Upper lobe of left lung (tissue), 6 donors: ENCODE measurements around the gene IQCH. TPM values are rescaled to one million over a fixed set of nuclear protein-coding genes. Genes with fewer than 3 reads are reported as not detected.
A peak's percentile ranks its signal among the peaks of the same experiment; 100 is the strongest.

Source experiments
- ATAC-seq, 2 donors: fragments of 200-7000 bp; cut with Tn5 transposase; one replicate each; pipeline ENCODE4 v1.9.1; 2022; ENCODE audit warnings: mild to moderate bottlenecking in 2 of 2, moderate library complexity in 2 of 2; ENCODE audit not compliant: low FRiP score in 2 of 2
- DNase-seq, 2 donors: peaks; one replicate each; pipeline ENCODE4 v3.0.0-alpha.2; 2019 to 2020
- H3K27ac ChIP-seq, 4 donors: fragments of 200-600 bp; sonication (generic); one replicate each; pipeline ENCODE4 v1.5.1; 2016 to 2019
- H3K27me3 ChIP-seq, 4 donors: fragments of 200-600 bp; sonication (generic); one replicate each; pipeline ENCODE4 v1.5.1; 2017 to 2019
- H3K36me3 ChIP-seq, 4 donors: fragments of 200-600 bp; sonication (generic); one replicate each; pipeline ENCODE4 v1.5.1; 2016 to 2019
- H3K4me1 ChIP-seq, 4 donors: fragments of 200-600 bp; sonication (generic); one replicate each; pipeline ENCODE4 v1.5.1; 2018 to 2019
- H3K4me3 ChIP-seq, 4 donors: fragments of 200-600 bp; sonication (generic); one replicate each; pipeline ENCODE4 v1.5.1; 2017 to 2019; ENCODE audit warnings: mild to moderate bottlenecking in 2 of 4, moderate library complexity in 1 of 4
- H3K9me3 ChIP-seq, 4 donors: fragments of 200-600 bp; sonication (generic); one replicate each; pipeline ENCODE4 v1.5.1; 2018 to 2019
- CTCF ChIP-seq, 6 experiments: fragments of 450-650 bp in 4 of 6; fragments of 200-600 bp in 2 of 6; sonication (generic) in 2 of 6; IDR thresholded peaks; one replicate each; pipeline ENCODE4 v1.5.1; 2016 to 2019; ENCODE audit warnings: antibody characterized with exemption in 6 of 6
- EP300 ChIP-seq, 4 donors: sonication (generic); formaldehyde crosslinking; IDR thresholded peaks; one replicate each; pipeline ENCODE4 v1.5.1; 2017; ENCODE audit warnings: antibody characterized with exemption in 4 of 4, control low read depth in 2 of 4
- POLR2A ChIP-seq, 4 donors: fragments of 450-650 bp; IDR thresholded peaks; one replicate each; pipeline ENCODE4 v1.5.1; 2016 to 2017; ENCODE audit warnings: antibody characterized with exemption in 4 of 4, mild to moderate bottlenecking in 2 of 4
- POLR2AphosphoS5 ChIP-seq, 2 donors: sonication (generic); formaldehyde crosslinking; IDR thresholded peaks; one replicate each; pipeline ENCODE4 v1.5.1; 2017; ENCODE audit warnings: antibody characterized with exemption in 2 of 2
- WGBS, 2 donors: methylation state at CpG; one replicate each; pipeline ENCODE4 v1.1.5; 2017 to 2018; 5-methylcytosine and 5-hydroxymethylcytosine counted together
- total RNA-seq, 6 donors: library from RNA; depleted of rRNA in 4 of 6; stranded (reverse); fragments of >200 nt in 4 of 6; gene quantifications; one replicate each; pipeline versions ENCODE4 v1.1.0 to v1.2.1, GENCODE V29; 2016 to 2021
- donor health status: DM: no; HTN: no; CAD: no; lungs with moderate emphysema.
- donor health status: DM: no; HTN: yes; CAD: no; lungs with severe emphysema.

The IQCH gene
- total RNA-seq, 6 donors from 2014 or later, result 1.0 to 18.0 (median 2.7) TPM

DNA sequence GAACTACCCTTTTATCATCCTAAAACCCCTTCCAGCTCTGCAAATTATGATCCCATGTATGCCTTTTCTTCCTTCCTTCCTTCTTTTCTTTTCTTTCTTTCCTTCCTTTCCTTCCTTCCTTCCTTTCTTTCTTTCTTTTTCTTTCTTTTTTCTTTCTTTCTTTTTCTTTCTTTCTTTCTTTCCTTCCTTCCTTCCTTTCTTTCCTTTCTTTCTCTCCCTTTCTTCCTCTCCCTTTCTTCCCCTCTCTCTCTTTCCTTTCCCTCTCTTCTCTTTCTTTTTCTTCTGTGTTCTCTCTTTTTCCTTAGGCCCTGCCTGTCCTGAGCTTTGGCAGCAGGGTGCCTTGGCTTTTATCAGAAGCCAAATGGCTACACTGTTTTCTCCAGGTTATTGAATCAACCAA, 66.8 kb downstream of the IQCH start:
- Histone ChIP-seq H3K4me1 (no peaks in the 10 kb centered on the region), H3K9me3 (no peaks in the 10 kb centered on the region), H3K4me3 (no peak overlapping the region), H3K27ac (no peak overlapping the region), H3K36me3 (no peaks in the 10 kb centered on the region), H3K27me3 (no peaks in the 10 kb centered on the region)
- TF ChIP-seq POLR2AphosphoS5 (IDR thresholded peaks at IDR 0.05) (no peak), POLR2A (IDR thresholded peaks at IDR 0.05) (no peak), EP300 (IDR thresholded peaks at IDR 0.05) (no peak), CTCF (IDR thresholded peaks at IDR 0.05) (no peak)
- DNase-seq (no peak), ATAC-seq (no peak)

GRCh38 chr15:67322481-67322880, 67.9 kb downstream of the IQCH start:
- peak in 1 of 2 donors; percentile 26 for DNase-seq
- 77 to 78% methylated on average over 4 of the region's 4 CpGs for WGBS, 2 donors
- no peak overlapping the region for H3K4me3 ChIP-seq

GRCh38 chr15:67327312-67327711, 72.7 kb downstream of the IQCH start:
- Histone ChIP-seq H3K27ac (no peak overlapping the region), H3K4me3 (no peak overlapping the region)

More at GRCh38 chr15:67322481-67322880, 67.9 kb downstream of the IQCH start:
- Histone ChIP-seq H3K27me3 (no peaks in the 10 kb centered on the region), H3K36me3 (no peaks in the 10 kb centered on the region), H3K27ac (no peak overlapping the region), H3K9me3 (peaks cover 0 to 3% (median 1%) of the 10 kb centered on the region in 4 donors), H3K4me1 (no peaks in the 10 kb centered on the region)
- TF ChIP-seq POLR2A (IDR thresholded peaks at IDR 0.05), result no peak
- TF ChIP-seq EP300 (IDR thresholded peaks at IDR 0.05), result no peak
- TF ChIP-seq POLR2AphosphoS5 (IDR thresholded peaks at IDR 0.05), result no peak
- TF ChIP-seq CTCF (IDR thresholded peaks at IDR 0.05), result no peak
- peak in 1 of 2 donors; percentile 48 for ATAC-seq

DNA sequence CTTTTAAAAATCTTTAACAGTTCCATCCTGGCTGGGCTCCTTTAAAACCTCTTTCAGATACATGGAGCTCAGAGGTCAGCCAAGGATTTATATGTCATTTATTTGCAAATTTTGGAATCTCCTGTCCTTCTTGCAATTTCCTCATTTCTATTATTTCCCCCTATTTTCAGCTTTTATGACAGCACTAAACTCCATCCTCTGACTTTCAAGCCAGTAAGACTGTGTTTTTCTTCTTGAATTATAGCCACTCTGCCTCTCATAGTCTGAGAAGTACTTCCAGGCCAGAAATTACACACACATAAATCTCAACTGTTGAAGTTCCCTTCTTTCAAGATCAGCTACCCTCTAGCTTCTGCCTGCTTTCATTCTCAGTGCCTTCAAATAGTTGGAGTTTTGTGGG, 73.2 kb downstream of the IQCH start:
- Histone ChIP-seq H3K4me1 (no peaks in the 10 kb centered on the region), H3K27ac (no peak overlapping the region), H3K27me3 (no peaks in the 10 kb centered on the region), H3K36me3 (no peaks in the 10 kb centered on the region), H3K4me3 (no peak overlapping the region), H3K9me3 (peaks cover 0 to 7% (median 2%) of the 10 kb centered on the region in 4 donors)
- no peak for ATAC-seq
- DNase-seq, result no peak
- TF ChIP-seq EP300 (IDR thresholded peaks at IDR 0.05) (no peak), CTCF (IDR thresholded peaks at IDR 0.05) (no peak), POLR2AphosphoS5 (IDR thresholded peaks at IDR 0.05) (no peak), POLR2A (IDR thresholded peaks at IDR 0.05) (no peak)

More at GRCh38 chr15:67327312-67327711, 72.7 kb downstream of the IQCH start:
- WGBS, 2 donors, result 73 to 80% methylated on average over 1 of the region's 1 CpG
- ATAC-seq (no peak), DNase-seq (no peak)
- no peaks in the 10 kb centered on the region for H3K4me1 ChIP-seq
- peaks cover 0 to 7% (median 2%) of the 10 kb centered on the region in 4 donors for H3K9me3 ChIP-seq
- TF ChIP-seq POLR2A (IDR thresholded peaks at IDR 0.05), result no peak
- no peak for TF ChIP-seq POLR2AphosphoS5 (IDR thresholded peaks at IDR 0.05)
- no peak for TF ChIP-seq EP300 (IDR thresholded peaks at IDR 0.05)
- TF ChIP-seq CTCF (IDR thresholded peaks at IDR 0.05), result no peak
- no peaks in the 10 kb centered on the region for H3K27me3 ChIP-seq
- no peaks in the 10 kb centered on the region for H3K36me3 ChIP-seq

- 94 to 99% methylated on average over 4 of the region's 4 CpGs for WGBS, 2 donors
- H3K27me3 ChIP-seq, result no peaks in the 10 kb centered on the region
- H3K4me1 ChIP-seq, result no peaks in the 10 kb centered on the region
- H3K36me3 ChIP-seq, result no peaks in the 10 kb centered on the region
- no peak overlapping the region for H3K27ac ChIP-seq
- TF ChIP-seq EP300 (IDR thresholded peaks at IDR 0.05) (no peak), CTCF (IDR thresholded peaks at IDR 0.05) (no peak), POLR2AphosphoS5 (IDR thresholded peaks at IDR 0.05) (no peak), POLR2A (IDR thresholded peaks at IDR 0.05) (no peak)
- no peak for DNase-seq
- H3K4me3 ChIP-seq, result no peak overlapping the region
- ATAC-seq, result no peak
- peaks cover 0 to 7% (median 2%) of the 10 kb centered on the region in 4 donors for H3K9me3 ChIP-seq
Observed at GRCh38 chr15:67329984-67330733, 75.6 kb downstream of the IQCH start.
